HepG2 (cell line): Measurements from ENCODE around the gene SOCS3. TPM values are rescaled to one million over a fixed set of nuclear protein-coding genes. Genes with fewer than 3 reads are reported as not detected.

Source experiments
- ASH2L ChIP-seq: fragments of 300-600, 200-600 bp; sonication (generic); IDR thresholded peaks from 2 replicates; pipeline ENCODE4 v1.7.0; 2017; ENCODE audit warnings: low read depth, mild to moderate bottlenecking, moderate library complexity, mixed read lengths, low read length; ENCODE audit not compliant: insufficient read length
- BRF2 ChIP-seq: sonication (generic); formaldehyde crosslinking; IDR thresholded peaks from 2 replicates; pipeline ENCODE4 v1.8.1; 2022; ENCODE audit warnings: mild to moderate bottlenecking, missing genetic modification reagents
- DBP ChIP-seq: sonication (generic); formaldehyde crosslinking; IDR thresholded peaks from 2 replicates; pipeline ENCODE4 v1.4.0; 2020; ENCODE audit warnings: missing genetic modification reagents; ENCODE audit errors: not compliant biosample characterization
- ELF3 ChIP-seq: IDR thresholded peaks from 2 replicates; pipeline ENCODE4 v1.6.1; 2016; ENCODE audit warnings: missing genetic modification reagents, missing compliant biosample characterization
- GMEB2 ChIP-seq: IDR thresholded peaks from 2 replicates; pipeline ENCODE4 v1.6.1; 2016; ENCODE audit warnings: missing biosample characterization, missing genetic modification reagents, low read depth
- GZF1 ChIP-seq: sonication (generic); formaldehyde crosslinking; IDR thresholded peaks from 2 replicates; pipeline ENCODE4 v1.5.1; 2020; ENCODE audit warnings: mild to moderate bottlenecking, missing genetic modification reagents
- HNF1A ChIP-seq, 2 experiments: sonication (generic) in 1 of 2; formaldehyde crosslinking in 1 of 2; IDR thresholded peaks; 2 replicates each; pipeline versions ENCODE4 v1.4.0 to v1.6.1; 2016 to 2020; ENCODE audit warnings: borderline replicate concordance in 1 of 2, low read depth in 1 of 2, mild to moderate bottlenecking in 1 of 2, missing genetic modification reagents in 1 of 2
- JUND ChIP-seq: sonication (generic); formaldehyde crosslinking; IDR thresholded peaks from 2 replicates; pipeline ENCODE4 v1.8.0; 2022; ENCODE audit warnings: mild to moderate bottlenecking, missing genetic modification reagents
- NAIF1 ChIP-seq: sonication (generic); formaldehyde crosslinking; IDR thresholded peaks from 2 replicates; pipeline ENCODE4 v1.5.0; 2020; ENCODE audit warnings: mild to moderate bottlenecking, missing genetic modification reagents, borderline replicate concordance
- PHF5A ChIP-seq: IDR thresholded peaks from one replicate; pipeline ENCODE4 v1.6.1; 2018; ENCODE audit warnings: low read depth, missing genetic modification reagents; ENCODE audit not compliant: unreplicated experiment
- PITX1 ChIP-seq: sonication (generic); formaldehyde crosslinking; IDR thresholded peaks from 2 replicates; pipeline ENCODE4 v1.5.1; 2020; ENCODE audit warnings: mild to moderate bottlenecking, missing genetic modification reagents
- POLR2G ChIP-seq: fragments of 200-400 bp; formaldehyde crosslinking; IDR thresholded peaks from 2 replicates; pipeline ENCODE4 v1.6.1; 2018; ENCODE audit warnings: mild to moderate bottlenecking, low read depth, low read length, moderate library complexity
- RFX5 ChIP-seq: IDR thresholded peaks from 2 replicates; pipeline ENCODE4 v1.6.1; 2011; ENCODE audit warnings: low read depth, low read length, improper control_type of control experiment
- WIZ ChIP-seq: sonication (generic); formaldehyde crosslinking; IDR thresholded peaks from 2 replicates; pipeline ENCODE4 v1.5.1; 2020; ENCODE audit warnings: mild to moderate bottlenecking, missing genetic modification reagents
- ZBTB49 ChIP-seq: sonication (generic); formaldehyde crosslinking; IDR thresholded peaks from 2 replicates; pipeline ENCODE4 v1.4.0; 2020; ENCODE audit warnings: missing genetic modification reagents, borderline replicate concordance
- ZNF335 ChIP-seq: sonication (generic); formaldehyde crosslinking; IDR thresholded peaks from 2 replicates; pipeline ENCODE4 v1.4.0; 2020; ENCODE audit warnings: missing genetic modification reagents
- ZNF780A ChIP-seq: sonication (generic); formaldehyde crosslinking; IDR thresholded peaks from 2 replicates; pipeline ENCODE4 v1.8.0; 2022; ENCODE audit warnings: mild to moderate bottlenecking, missing genetic modification reagents, moderate library complexity
- polyA plus RNA-seq, 8 experiments: library from polyadenylated mRNA; depleted of rRNA in 3 of 8; stranded (reverse) in 7 of 8; unstranded in 1 of 8; fragments of >200 nt; fragmentation: Illumina TruSeq in 4 of 8; extraction: Trizol in 4 of 8; gene quantifications; 2 replicates each; pipeline versions ENCODE4 v1.2.1 to v1.2.3, GENCODE V29; 2011 to 2016; ENCODE audit warnings: low read depth in 4 of 8, missing spikeins in 1 of 8, mixed read lengths in 1 of 8; ENCODE audit not compliant: insufficient read depth in 1 of 8
- total RNA-seq, 5 experiments: library from RNA; depleted of rRNA; stranded (reverse); fragments of >200 nt; fragmentation: Illumina TruSeq; extraction: Trizol; gene quantifications; 2 replicates each; pipeline ENCODE4 v1.2.3, GENCODE V29; 2016; ENCODE audit warnings: low read depth in 1 of 5

The SOCS3 gene
- total and polyA plus RNA-seq, 2 of the 13 experiments (the other 11 are each of a cell fraction or from before 2014, with no cell fraction given): 0.77 to 2.4 TPM

- TF ChIP-seq ZNF780A (CRISPR knock-in tag): no peak
- no peak for TF ChIP-seq GZF1 (CRISPR knock-in tag)
- TF ChIP-seq ASH2L: peak; percentile 93
- peak; percentile 46; the same call in 1 of the 2 replicates for TF ChIP-seq GMEB2 (CRISPR knock-in tag)
- TF ChIP-seq RFX5: no peak
- peak; percentile 56; the same call in 1 of the 2 replicates for TF ChIP-seq BRF2 (CRISPR knock-in tag)
- TF ChIP-seq HNF1A (IDR thresholded peaks at IDR 0.05; ENCODE audit: low read depth): no peak
- TF ChIP-seq HNF1A (CRISPR knock-in tag; IDR thresholded peaks at IDR 0.05; ENCODE audit: borderline replicate concordance): peak; percentile 78
- peak; percentile 93 for TF ChIP-seq ZBTB49 (CRISPR knock-in tag)
- 0 out of 2 replicates have a peak, but pooled peaks have one; percentile 41 for TF ChIP-seq ZNF335 (CRISPR knock-in tag)
- 0 out of 2 replicates have a peak, but pooled peaks have one; percentile 67 for TF ChIP-seq NAIF1 (CRISPR knock-in tag)
- peak; percentile 48; the same call in 1 of the 2 replicates for TF ChIP-seq JUND (CRISPR knock-in tag)
- TF ChIP-seq ELF3: peak; percentile 95
- TF ChIP-seq POLR2G: peak; percentile 92
- no peak for TF ChIP-seq DBP (CRISPR knock-in tag)
- no peak; the same call in none of the 2 replicates for TF ChIP-seq PITX1 (CRISPR knock-in tag)
- TF ChIP-seq WIZ (CRISPR knock-in tag): peak; percentile 49; the same call in 1 of the 2 replicates
- TF ChIP-seq PHF5A (CRISPR knock-in tag): peak; percentile 35
Measured at GRCh38 chr17:78378225-78379130, 18.6 kb upstream of the SOCS3 start, which contains the start of gene PGS1 (continued).
